HG03460 (cell line): ENCODE measurements around the gene MOAP1.
A peak's percentile ranks its signal among the peaks of the same experiment; 100 is the strongest.
"Not testable (repeated sequence)": the region's sequence is repeated elsewhere in the genome, so short reads cannot be mapped to it uniquely, and the experiment has no call there.

Experiments
- ATAC-seq: cut with Tn5 transposase; IDR thresholded peaks from one replicate; pipeline ENCODE4 v1.9.1; 2021; ENCODE audit not compliant: unreplicated experiment

The MOAP1 gene

GRCh38 chr14:93186466-93186865 lies 1.8 kb upstream of the MOAP1 start:
- ATAC-seq = no peak

- peak; percentile 3 for ATAC-seq
Observed at GRCh38 chr14:93185349-93185720, 638 bp upstream of the MOAP1 start.

GRCh38 chr14:93183596-93184317 lies 940 bp downstream of the MOAP1 start:
- no peak for ATAC-seq

GRCh38 chr14:93175492-93175891 lies 9.2 kb downstream of the MOAP1 start:
- ATAC-seq = no peak

- ATAC-seq = not testable (repeated sequence)
Observed at GRCh38 chr14:93174731-93175130, 10.0 kb downstream of the MOAP1 start.

GRCh38 chr14:93173943-93174395 lies 10.7 kb downstream of the MOAP1 start:
- no peak for ATAC-seq

- no peak for ATAC-seq
Observed at GRCh38 chr14:93171376-93171775, 13.3 kb downstream of the MOAP1 start.

- not testable (repeated sequence) for ATAC-seq
Observed at GRCh38 chr14:93170141-93170540, 14.6 kb downstream of the MOAP1 start.

- ATAC-seq = not testable (repeated sequence)
Observed at GRCh38 chr14:93169619-93170018, 15.1 kb downstream of the MOAP1 start.

GRCh38 chr14:93168610-93169009 lies 16.1 kb downstream of the MOAP1 start:
- not testable (repeated sequence) for ATAC-seq

GRCh38 chr14:93165271-93166265 lies 19.1 kb downstream of the MOAP1 start:
- ATAC-seq = not testable (repeated sequence)

GRCh38 chr14:93163564-93163963 lies 21.1 kb downstream of the MOAP1 start:
- ATAC-seq = no peak

- no peak for ATAC-seq
Observed at GRCh38 chr14:93161411-93161940, 23.2 kb downstream of the MOAP1 start.

- ATAC-seq = no peak
Observed at GRCh38 chr14:93160353-93160801, 24.3 kb downstream of the MOAP1 start.

GRCh38 chr14:93159625-93160352 lies 24.9 kb downstream of the MOAP1 start:
- ATAC-seq = not testable (repeated sequence)

GRCh38 chr14:93158349-93158748 lies 26.3 kb downstream of the MOAP1 start:
- not testable (repeated sequence) for ATAC-seq

- no peak for ATAC-seq
Observed at GRCh38 chr14:93156693-93157369, 27.9 kb downstream of the MOAP1 start.

GRCh38 chr14:93155667-93156066 lies 29.0 kb downstream of the MOAP1 start:
- ATAC-seq = no peak

GRCh38 chr14:93153121-93153520 lies 31.6 kb downstream of the MOAP1 start:
- ATAC-seq = no peak
